Naive thymus-derived CD4-positive, alpha-beta T cell (primary cell): ENCODE measurements around the gene BAIAP2. TPM values are rescaled to one million over a fixed set of nuclear protein-coding genes. Genes with fewer than 3 reads are reported as not detected.
"Not testable (repeated sequence)": the region's sequence is repeated elsewhere in the genome, so short reads cannot be mapped to it uniquely, and the experiment has no call there.

ENCODE experiments used
- ATAC-seq: fragments of 150-1000 bp; cut with Tn5 transposase; 2 replicates; pipeline ENCODE4 v1.10.0; 2021; ENCODE audit warnings: mild to moderate bottlenecking, moderate library complexity
- CTCF ChIA-PET: fragments of 350-600 bp; sonication (Branson Sonifier 250); formaldehyde crosslinking; loops from one replicate; lab custom pipeline; 2021; ENCODE audit warnings: antibody characterized with exemption; lab: Charles Lee
- POLR2A ChIA-PET: fragments of 350-600 bp; sonication (Branson Sonifier 250); formaldehyde crosslinking; loops from one replicate; lab custom pipeline; 2021; ENCODE audit warnings: antibody characterized with exemption, inconsistent platforms; lab: Charles Lee
- DNase-seq, 9 donors: peaks; one replicate each; pipeline versions ENCODE4 v3.0.0 to v3.0.0-alpha.2; 2020 to 2022; ENCODE audit warnings: mixed read lengths in 1 of 9
- H3K27ac ChIP-seq: one replicate; pipeline ENCODE4 v1.7.0; 2013; ENCODE audit warnings: mild to moderate bottlenecking, low read depth, low read length, moderate library complexity
- H3K27me3 ChIP-seq, 2 donors: one replicate each; pipeline ENCODE4 v1.7.0; 2013; ENCODE audit warnings: low read length in 2 of 2, mild to moderate bottlenecking in 2 of 2, moderate library complexity in 2 of 2; ENCODE audit not compliant: control insufficient read depth in 2 of 2, insufficient read depth in 2 of 2
- H3K36me3 ChIP-seq, 3 experiments: 1 replicate in 2 of 3; 2 replicates in 1 of 3; pipeline ENCODE4 v1.7.0; 2013; ENCODE audit warnings: low read length in 3 of 3, mild to moderate bottlenecking in 3 of 3, moderate library complexity in 1 of 3; ENCODE audit not compliant: insufficient read depth in 3 of 3, control insufficient read depth in 2 of 3
- H3K4me1 ChIP-seq, 2 donors: one replicate each; pipeline ENCODE4 v1.7.0; 2013; ENCODE audit warnings: low read length in 2 of 2, mild to moderate bottlenecking in 2 of 2, moderate library complexity in 1 of 2; ENCODE audit not compliant: control insufficient read depth in 2 of 2, insufficient read depth in 2 of 2
- H3K4me3 ChIP-seq: 2 replicates; pipeline ENCODE4 v1.7.0; 2013; ENCODE audit warnings: mild to moderate bottlenecking, low read length
- H3K9me3 ChIP-seq, 3 experiments: 1 replicate in 2 of 3; 2 replicates in 1 of 3; pipeline ENCODE4 v1.7.0; 2013; ENCODE audit warnings: low read length in 3 of 3; ENCODE audit not compliant: control insufficient read depth in 2 of 3
- H3K27ac Mint-ChIP-seq, 9 donors: one replicate each; pipeline ENCODE4 v1.8.0; 2020 to 2022; ENCODE audit warnings: mixed read lengths in 9 of 9, mild to moderate bottlenecking in 8 of 9, moderate library complexity in 5 of 9, inconsistent platforms in 2 of 9
- H3K27me3 Mint-ChIP-seq, 5 donors: one replicate each; pipeline ENCODE4 v1.8.0; 2021 to 2022; ENCODE audit warnings: mixed read lengths in 5 of 5, mild to moderate bottlenecking in 1 of 5
- H3K36me3 Mint-ChIP-seq, 5 donors: one replicate each; pipeline ENCODE4 v1.8.0; 2020 to 2022; ENCODE audit warnings: mixed read lengths in 5 of 5, mild to moderate bottlenecking in 3 of 5, inconsistent platforms in 1 of 5
- H3K4me1 Mint-ChIP-seq, 7 donors: one replicate each; pipeline ENCODE4 v1.8.0; 2020 to 2022; ENCODE audit warnings: mixed read lengths in 7 of 7, mild to moderate bottlenecking in 3 of 7, inconsistent platforms in 1 of 7
- H3K4me3 Mint-ChIP-seq, 10 donors: one replicate each; pipeline ENCODE4 v1.8.0; 2020 to 2022; ENCODE audit warnings: mild to moderate bottlenecking in 10 of 10, mixed read lengths in 10 of 10, moderate library complexity in 6 of 10, inconsistent platforms in 2 of 10
- H3K9me3 Mint-ChIP-seq, 11 donors: one replicate each; pipeline ENCODE4 v1.8.0; 2020 to 2022; ENCODE audit warnings: mixed read lengths in 11 of 11, mild to moderate bottlenecking in 4 of 11, inconsistent platforms in 1 of 11, moderate library complexity in 1 of 11
- intact Hi-C, 2 donors: fragments of 100-400 bp; cut with micrococcal nuclease; formaldehyde crosslinking; loops; one replicate each; pipeline ENCODE4 v1.15.1; 2023
- polyA plus RNA-seq, 2 donors: library from polyadenylated mRNA; unstranded; fragments of 300-500 nt; fragmentation: Illumina TruSeq; gene quantifications; one replicate each; pipeline ENCODE4 v1.2.3, GENCODE V29; 2021
- total RNA-seq, 6 experiments: library from RNA in 5 of 6; stranded (reverse) in 5 of 6; gene quantifications; 1 replicate in 5 of 6; 2 replicates in 1 of 6; pipeline ENCODE4 v1.2.3 and lab custom pipeline; 2021 to 2026

The BAIAP2 gene
- total and polyA plus RNA-seq, 7 experiments from 2014 or later, result 3.2 to 13.7 (median 7.4) TPM

- no peaks in the 10 kb centered on the region for H3K9me3 Mint-ChIP-seq
- Histone ChIP-seq H3K9me3 (no peaks in the 10 kb centered on the region), H3K27ac (no peak overlapping the region), H3K27me3 (no peaks in the 10 kb centered on the region), H3K4me1 (no peaks in the 10 kb centered on the region), H3K4me3 (no peak overlapping the region), H3K36me3 (no peaks in the 10 kb centered on the region)
- ATAC-seq (no peak), DNase-seq (no peak)
- intact Hi-C loops, result loop anchor here in 1 of 2 donors (5.0 kb wide), 1 partner anchor 458 kb away; no protein-coding TSS in a partner anchor
- peaks cover 0 to 5% (median 0%) of the 10 kb centered on the region in 7 donors for H3K4me1 Mint-ChIP-seq
- ChIA-PET CTCF (interaction anchor here (1.4 kb wide), 1 partner anchor 96 kb away, joined by 7 read pairs; no protein-coding TSS in a partner anchor), POLR2A (no interaction called here)
- no peak overlapping the region for H3K27ac Mint-ChIP-seq
- H3K36me3 Mint-ChIP-seq, result no peaks in the 10 kb centered on the region
- no peak overlapping the region for H3K4me3 Mint-ChIP-seq
- peaks cover 0 to 11% (median 0%) of the 10 kb centered on the region in 5 donors for H3K27me3 Mint-ChIP-seq
Observed at GRCh38 chr17:81144423-81144781, 109.5 kb downstream of the BAIAP2 start.

- H3K9me3 ChIP-seq, H3K4me3 ChIP-seq, H3K36me3 ChIP-seq, H3K4me3 Mint-ChIP-seq, DNase-seq, ATAC-seq, intact Hi-C loops, H3K27ac Mint-ChIP-seq, H3K4me1 ChIP-seq, H3K4me1 Mint-ChIP-seq, H3K27me3 ChIP-seq, POLR2A ChIA-PET, H3K36me3 Mint-ChIP-seq, H3K27ac ChIP-seq, H3K9me3 Mint-ChIP-seq: not testable (repeated sequence)
- peaks cover 0 to 18% (median 5%) of the 10 kb centered on the region in 5 donors for H3K27me3 Mint-ChIP-seq
- CTCF ChIA-PET, result interaction anchor here (0.6 kb wide), 1 partner anchor 94 kb away, joined by 3 read pairs; no protein-coding TSS in a partner anchor
Observed at GRCh38 chr17:81146208-81146607, 111.3 kb downstream of the BAIAP2 start.

- CTCF ChIA-PET, result no interaction called here
- no peak overlapping the region for H3K4me3 Mint-ChIP-seq
- intact Hi-C loops, result no loop called here
- Histone ChIP-seq H3K27ac (no peak overlapping the region), H3K27me3 (no peaks in the 10 kb centered on the region), H3K9me3 (no peaks in the 10 kb centered on the region), H3K4me3 (no peak overlapping the region), H3K36me3 (no peaks in the 10 kb centered on the region), H3K4me1 (no peaks in the 10 kb centered on the region)
- H3K27me3 Mint-ChIP-seq, result peaks cover 0 to 14% (median 5%) of the 10 kb centered on the region in 5 donors
- peaks cover 0 to 2% (median 0%) of the 10 kb centered on the region in 7 donors for H3K4me1 Mint-ChIP-seq
- H3K36me3 Mint-ChIP-seq, result no peaks in the 10 kb centered on the region
- no peaks in the 10 kb centered on the region for H3K9me3 Mint-ChIP-seq
- POLR2A ChIA-PET, result no interaction called here
- H3K27ac Mint-ChIP-seq, result peak overlapping the region in 1 of 9 donors; percentile 57
- no peak for ATAC-seq
- DNase-seq, result no peak
Observed at GRCh38 chr17:81147701-81148100, 112.8 kb downstream of the BAIAP2 start.

GRCh38 chr17:81148571-81148970, 113.6 kb downstream of the BAIAP2 start:
- Mint-ChIP-seq H3K27ac (no peak overlapping the region), H3K4me1 (peaks cover 0 to 1% (median 0%) of the 10 kb centered on the region in 7 donors), H3K4me3 (no peak overlapping the region), H3K36me3 (no peaks in the 10 kb centered on the region), H3K9me3 (no peaks in the 10 kb centered on the region), H3K27me3 (peaks cover 0 to 14% (median 5%) of the 10 kb centered on the region in 5 donors)
- ATAC-seq (no peak), DNase-seq (no peak)
- Histone ChIP-seq H3K27me3 (no peaks in the 10 kb centered on the region), H3K27ac (no peak overlapping the region), H3K4me1 (no peaks in the 10 kb centered on the region), H3K4me3 (no peak overlapping the region), H3K9me3 (no peaks in the 10 kb centered on the region), H3K36me3 (no peaks in the 10 kb centered on the region)
- CTCF ChIA-PET, result no interaction called here
- POLR2A ChIA-PET, result interaction anchor here (0.5 kb wide), 1 partner anchor 362 kb away, joined by 3 read pairs; no protein-coding TSS in a partner anchor
- intact Hi-C loops, result no loop called here

GRCh38 chr17:81148986-81149533, 114.1 kb downstream of the BAIAP2 start:
- no peaks in the 10 kb centered on the region for H3K9me3 ChIP-seq
- no peaks in the 10 kb centered on the region for H3K27me3 ChIP-seq
- no peak for DNase-seq
- no peak overlapping the region for H3K27ac ChIP-seq
- no peak overlapping the region for H3K4me3 ChIP-seq
- Mint-ChIP-seq H3K36me3 (no peaks in the 10 kb centered on the region), H3K9me3 (no peaks in the 10 kb centered on the region), H3K27ac (no peak overlapping the region), H3K27me3 (peaks cover 0 to 14% (median 5%) of the 10 kb centered on the region in 5 donors), H3K4me3 (no peak overlapping the region), H3K4me1 (peaks cover 0 to 1% (median 0%) of the 10 kb centered on the region in 7 donors)
- CTCF ChIA-PET, result no interaction called here
- intact Hi-C loops, result no loop called here
- no peaks in the 10 kb centered on the region for H3K4me1 ChIP-seq
- H3K36me3 ChIP-seq, result no peaks in the 10 kb centered on the region
- POLR2A ChIA-PET, result interaction anchor here (0.5 kb wide), 1 partner anchor 362 kb away, joined by 3 read pairs; no protein-coding TSS in a partner anchor
- peak; percentile 75 for ATAC-seq

GRCh38 chr17:81150377-81151077, 115.6 kb downstream of the BAIAP2 start:
- ChIA-PET CTCF (no interaction called here), POLR2A (interaction anchor here (0.6 kb wide), 2 partner anchors 62 to 183 kb away, joined by 3 read pairs; no protein-coding TSS in a partner anchor)
- Mint-ChIP-seq H3K4me3 (no peak overlapping the region), H3K36me3 (no peaks in the 10 kb centered on the region), H3K9me3 (no peaks in the 10 kb centered on the region), H3K4me1 (peaks cover 0 to 1% (median 0%) of the 10 kb centered on the region in 7 donors), H3K27ac (peak overlapping the region in 1 of 9 donors; percentile 5), H3K27me3 (peaks cover 0 to 14% (median 5%) of the 10 kb centered on the region in 5 donors)
- DNase-seq, result peak in 1 of 9 donors; percentile 33
- Histone ChIP-seq H3K4me3 (no peak overlapping the region), H3K9me3 (no peaks in the 10 kb centered on the region), H3K27me3 (no peaks in the 10 kb centered on the region), H3K27ac (no peak overlapping the region), H3K4me1 (no peaks in the 10 kb centered on the region), H3K36me3 (no peaks in the 10 kb centered on the region)
- peak; percentile 72 for ATAC-seq
- intact Hi-C loops, result no loop called here
